Caco-2 (cell line): Measurements from ENCODE around the gene PGD. TPM values are rescaled to one million over a fixed set of nuclear protein-coding genes. Genes with fewer than 3 reads are reported as not detected.
A peak's percentile ranks its signal among the peaks of the same experiment; 100 is the strongest.
"Not testable (repeated sequence)": the region's sequence is repeated elsewhere in the genome, so short reads cannot be mapped to it uniquely, and the experiment has no call there.

Experiments used
- BruUV-seq: library from RNA; stranded (reverse); fragments of 400-500 nt; replicated peaks from 2 replicates; lab custom pipeline; 2021; lab: Mats Ljungman, UMichigan
- CTCF ChIA-PET: fragments of 300-600 bp; sonication (Branson Sonifier 250); formaldehyde crosslinking; loops from one replicate; lab custom pipeline; 2022; ENCODE audit warnings: antibody characterized with exemption; lab: Charles Lee
- POLR2A ChIA-PET: fragments of 300-600 bp; sonication (Branson Sonifier 250); formaldehyde crosslinking; loops from one replicate; lab custom pipeline; 2022; ENCODE audit warnings: antibody characterized with exemption; lab: Charles Lee
- DNase-seq, 2 experiments: peaks; one replicate each; pipeline versions ENCODE4 v3.0.0 to v3.0.0-alpha.2; 2020 to 2022
- H3K27me3 ChIP-seq: replicated peaks from 2 replicates; pipeline ENCODE4 v1.6.0; 2011; ENCODE audit warnings: low read length; ENCODE audit not compliant: control insufficient read depth, insufficient read depth
- H3K36me3 ChIP-seq: 2 replicates; pipeline ENCODE4 v1.5.1; 2011; ENCODE audit warnings: low read length; ENCODE audit not compliant: control insufficient read depth, insufficient read depth
- H3K4me1 ChIP-seq: fragments of 250-450 bp; sonication (Bioruptor Pico); 2 replicates; pipeline ENCODE4 v1.5.1; 2020; ENCODE audit warnings: mild to moderate bottlenecking
- H3K4me3 ChIP-seq: 2 replicates; pipeline ENCODE4 v1.5.1; 2011; ENCODE audit warnings: low read depth, mild to moderate bottlenecking, control low read depth, low read length
- H3K9me3 ChIP-seq: fragments of 250-450 bp; sonication (Bioruptor Pico); 2 replicates; pipeline ENCODE4 v1.5.1; 2020; ENCODE audit warnings: mild to moderate bottlenecking, moderate library complexity
- H3K27ac Mint-ChIP-seq: one replicate; pipeline ENCODE4 v1.8.0; 2022; ENCODE audit warnings: mixed read lengths; ENCODE audit not compliant: unreplicated experiment
- H3K27me3 Mint-ChIP-seq: one replicate; pipeline ENCODE4 v1.8.0; 2022; ENCODE audit warnings: mixed read lengths; ENCODE audit not compliant: insufficient read depth, unreplicated experiment
- H3K36me3 Mint-ChIP-seq: one replicate; pipeline ENCODE4 v1.8.0; 2022; ENCODE audit warnings: mild to moderate bottlenecking, mixed read lengths; ENCODE audit not compliant: insufficient read depth, unreplicated experiment
- H3K4me1 Mint-ChIP-seq: one replicate; pipeline ENCODE4 v1.8.0; 2022; ENCODE audit warnings: low read depth, mixed read lengths; ENCODE audit not compliant: unreplicated experiment
- H3K4me3 Mint-ChIP-seq: one replicate; pipeline ENCODE4 v1.8.0; 2022; ENCODE audit warnings: mild to moderate bottlenecking, moderate library complexity, mixed read lengths; ENCODE audit not compliant: unreplicated experiment
- H3K9me3 Mint-ChIP-seq: one replicate; pipeline ENCODE4 v1.8.0; 2022; ENCODE audit warnings: mixed read lengths; ENCODE audit not compliant: unreplicated experiment
- intact Hi-C: fragments of 100-400 bp; cut with micrococcal nuclease; formaldehyde crosslinking; loops from one replicate; pipeline ENCODE4 v1.10.0; 2022; ENCODE audit not compliant: unreplicated experiment
- total RNA-seq: library from RNA; stranded (reverse); gene quantifications from 2 replicates; pipeline ENCODE4 v1.2.3, GENCODE V29; 2022
- TF ChIP-seq, protein P1 (sequence below), 2 experiments: fragments of 200-600 bp in 1 of 2; IDR thresholded peaks; 1 replicate in 1 of 2; 2 replicates in 1 of 2; pipeline versions ENCODE4 v1.5.1 to v1.8.0; 2011 to 2022; ENCODE audit warnings: antibody characterized with exemption in 1 of 2, control low read depth in 1 of 2, inconsistent platforms in 1 of 2, low read depth in 1 of 2, low read length in 1 of 2, mild to moderate bottlenecking in 1 of 2, moderate library complexity in 1 of 2; ENCODE audit not compliant: insufficient read depth in 1 of 2, severe bottlenecking in 1 of 2, unreplicated experiment in 1 of 2

PGD gene
- total RNA-seq, 1 experiment from 2014 or later, result 215 TPM

DNA sequence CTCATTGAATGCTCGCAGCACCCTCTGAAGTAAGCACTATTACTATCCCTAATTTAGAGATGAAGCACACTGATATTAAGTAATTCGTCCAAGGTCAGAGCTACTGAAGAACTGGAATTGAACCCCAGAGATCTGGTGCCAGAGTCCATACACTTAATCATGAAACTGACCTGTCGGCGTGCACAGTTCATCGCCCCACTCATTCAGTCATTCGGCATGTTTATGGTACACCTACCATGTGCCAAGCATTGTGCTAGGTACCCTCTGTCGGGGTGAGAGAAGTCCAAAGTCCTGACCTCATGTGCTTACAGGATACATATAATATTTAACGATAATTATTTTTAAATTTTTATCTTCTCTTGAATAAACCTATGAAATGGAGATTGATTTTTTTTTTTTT, 25.8 kb downstream of the PGD start:
- Histone ChIP-seq H3K36me3 (no peaks in the 10 kb centered on the region; the same call in 1 of the 2 replicates), H3K9me3 (no peaks in the 10 kb centered on the region), H3K4me1 (peaks cover 21% of the 10 kb centered on the region), H3K4me3 (no peak overlapping the region), H3K27me3 (no peaks in the 10 kb centered on the region)
- H3K4me3 Mint-ChIP-seq, result no peak overlapping the region
- H3K9me3 Mint-ChIP-seq, result no peaks in the 10 kb centered on the region
- intact Hi-C loops, result loop anchor here (5.0 kb wide), 1 partner anchor 472 kb away; no protein-coding TSS in a partner anchor
- peaks cover 20% of the 10 kb centered on the region for H3K36me3 Mint-ChIP-seq
- H3K4me1 Mint-ChIP-seq, result peaks cover 11% of the 10 kb centered on the region
- ChIA-PET POLR2A (no interaction called here), CTCF (no interaction called here)
- H3K27ac Mint-ChIP-seq, result no peak overlapping the region
- H3K27me3 Mint-ChIP-seq, result no peaks in the 10 kb centered on the region
- no peak for DNase-seq
- TF ChIP-seq, protein P1, sequence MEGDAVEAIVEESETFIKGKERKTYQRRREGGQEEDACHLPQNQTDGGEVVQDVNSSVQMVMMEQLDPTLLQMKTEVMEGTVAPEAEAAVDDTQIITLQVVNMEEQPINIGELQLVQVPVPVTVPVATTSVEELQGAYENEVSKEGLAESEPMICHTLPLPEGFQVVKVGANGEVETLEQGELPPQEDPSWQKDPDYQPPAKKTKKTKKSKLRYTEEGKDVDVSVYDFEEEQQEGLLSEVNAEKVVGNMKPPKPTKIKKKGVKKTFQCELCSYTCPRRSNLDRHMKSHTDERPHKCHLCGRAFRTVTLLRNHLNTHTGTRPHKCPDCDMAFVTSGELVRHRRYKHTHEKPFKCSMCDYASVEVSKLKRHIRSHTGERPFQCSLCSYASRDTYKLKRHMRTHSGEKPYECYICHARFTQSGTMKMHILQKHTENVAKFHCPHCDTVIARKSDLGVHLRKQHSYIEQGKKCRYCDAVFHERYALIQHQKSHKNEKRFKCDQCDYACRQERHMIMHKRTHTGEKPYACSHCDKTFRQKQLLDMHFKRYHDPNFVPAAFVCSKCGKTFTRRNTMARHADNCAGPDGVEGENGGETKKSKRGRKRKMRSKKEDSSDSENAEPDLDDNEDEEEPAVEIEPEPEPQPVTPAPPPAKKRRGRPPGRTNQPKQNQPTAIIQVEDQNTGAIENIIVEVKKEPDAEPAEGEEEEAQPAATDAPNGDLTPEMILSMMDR (IDR thresholded peaks at IDR 0.05; ENCODE audit: insufficient read depth in 1 of 2, low read depth in 1 of 2, low read length in 1 of 2, severe bottlenecking in 1 of 2, unreplicated experiment in 1 of 2), result no peak
- no TSS peak for BruUV-seq

DNA sequence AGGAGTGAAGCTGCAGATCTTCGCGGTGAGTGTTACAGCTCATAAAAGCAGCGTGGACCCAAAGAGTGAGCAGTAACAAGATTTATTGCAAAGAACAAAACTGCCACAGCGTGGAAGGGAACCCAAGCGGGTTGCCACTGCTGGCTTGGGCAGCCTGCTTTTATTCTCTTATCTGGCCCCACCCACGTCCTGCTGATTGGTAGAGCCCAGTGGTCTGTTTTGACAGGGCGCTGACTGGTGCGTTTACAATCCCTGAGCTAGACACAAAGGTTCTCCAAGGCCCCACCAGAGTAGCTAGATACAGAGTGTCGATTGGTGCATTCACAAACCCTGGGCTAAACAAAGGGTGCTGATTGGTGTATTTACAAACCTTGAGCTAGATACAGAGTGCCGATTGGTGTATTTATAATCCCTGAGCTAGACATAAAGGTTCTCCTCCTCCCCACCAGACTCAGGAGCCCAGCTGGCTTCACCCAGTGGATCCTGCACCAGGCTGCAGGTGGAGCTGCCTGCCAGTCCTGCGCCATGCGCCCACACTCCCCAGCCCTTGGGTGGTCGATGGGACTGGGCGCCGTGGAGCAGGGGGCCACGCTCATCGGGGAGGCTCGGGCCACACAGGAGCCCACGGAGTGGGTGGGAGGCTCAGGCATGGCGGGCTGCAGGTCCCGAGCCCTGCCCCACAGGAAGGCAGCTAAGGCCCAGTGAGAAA, 27.1 kb downstream of the PGD start:
- Mint-ChIP-seq H3K36me3 (peaks cover 14% of the 10 kb centered on the region), H3K27ac (peak overlapping the region; percentile 25), H3K4me1 (peaks cover 11% of the 10 kb centered on the region)
- CTCF ChIA-PET, H3K36me3 ChIP-seq, H3K9me3 ChIP-seq, H3K27me3 ChIP-seq, BruUV-seq, H3K4me3 ChIP-seq, DNase-seq, H3K27me3 Mint-ChIP-seq, POLR2A ChIA-PET, H3K9me3 Mint-ChIP-seq, H3K4me3 Mint-ChIP-seq: not testable (repeated sequence)
- H3K4me1 ChIP-seq, result peaks cover 25% of the 10 kb centered on the region
- intact Hi-C loops, result loop anchor here (5.0 kb wide), 1 partner anchor 474 kb away; no protein-coding TSS in a partner anchor

DNA sequence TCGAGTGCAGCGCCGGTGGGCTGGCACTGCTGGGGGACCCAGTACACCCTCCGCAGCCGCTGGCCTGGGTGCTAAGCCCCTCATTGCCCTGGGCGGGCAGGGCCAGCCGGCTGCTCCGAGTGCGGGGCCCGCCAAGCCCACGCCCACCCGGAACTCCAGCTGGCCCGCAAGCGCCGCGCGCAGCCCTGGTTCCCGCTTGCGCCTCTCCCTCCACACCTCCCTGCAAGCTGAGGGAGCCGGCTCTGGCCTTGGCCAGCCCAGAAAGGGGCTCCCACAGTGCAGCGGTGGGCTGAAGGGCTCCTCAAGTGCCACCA, 27.6 kb downstream of the PGD start:
- H3K36me3 ChIP-seq, POLR2A ChIA-PET, H3K4me3 Mint-ChIP-seq, H3K9me3 ChIP-seq, BruUV-seq, H3K27ac Mint-ChIP-seq, DNase-seq, H3K36me3 Mint-ChIP-seq, H3K4me3 ChIP-seq, H3K27me3 ChIP-seq, H3K27me3 Mint-ChIP-seq, CTCF ChIA-PET, H3K9me3 Mint-ChIP-seq: not testable (repeated sequence)
- peaks cover 11% of the 10 kb centered on the region for H3K4me1 Mint-ChIP-seq
- intact Hi-C loops, result loop anchor here (5.0 kb wide), 1 partner anchor 474 kb away; no protein-coding TSS in a partner anchor
- H3K4me1 ChIP-seq, result peaks cover 25% of the 10 kb centered on the region

DNA sequence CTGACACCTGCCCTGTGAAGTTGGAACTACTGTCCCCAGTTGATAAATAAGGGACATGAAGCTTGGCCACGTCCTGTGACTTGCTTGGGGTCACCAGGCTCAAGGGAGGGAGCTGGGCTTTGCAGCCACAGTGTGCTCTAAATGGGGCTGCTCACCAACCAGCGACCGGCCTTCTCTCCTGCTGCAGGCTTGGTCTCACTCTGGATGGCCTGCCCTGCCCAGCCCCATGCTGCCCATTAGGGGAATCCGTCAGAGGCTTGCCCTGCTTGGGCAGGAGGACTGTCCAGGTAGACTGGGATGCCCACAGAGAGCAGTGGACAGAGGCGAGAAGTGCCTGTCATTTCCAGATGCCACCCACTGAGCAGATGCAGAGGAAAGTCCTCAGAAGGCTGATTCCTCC, 30.1 kb downstream of the PGD start:
- no peaks in the 10 kb centered on the region for H3K9me3 ChIP-seq
- H3K27me3 ChIP-seq, result no peaks in the 10 kb centered on the region
- Mint-ChIP-seq H3K4me3 (peak overlapping the region; percentile 96), H3K36me3 (peaks cover 7% of the 10 kb centered on the region), H3K27me3 (no peaks in the 10 kb centered on the region), H3K27ac (no peak overlapping the region), H3K9me3 (no peaks in the 10 kb centered on the region), H3K4me1 (peaks cover 11% of the 10 kb centered on the region)
- intact Hi-C loops, result loop anchor here (1.0 to 5.0 kb wide), 4 partner anchors 30 to 477 kb away; partner anchors contain the start of gene PGD
- H3K4me3 ChIP-seq, result no peak overlapping the region
- TF ChIP-seq, protein P1 (IDR thresholded peaks at IDR 0.05; ENCODE audit: insufficient read depth in 1 of 2, low read depth in 1 of 2, low read length in 1 of 2, severe bottlenecking in 1 of 2, unreplicated experiment in 1 of 2), result no peak
- H3K36me3 ChIP-seq, result no peaks in the 10 kb centered on the region; the same call in 1 of the 2 replicates
- CTCF ChIA-PET, result interaction anchor here (0.9 to 2.7 kb wide), 2 partner anchors 51 to 65 kb away, joined by 3 to 23 read pairs; no protein-coding TSS in a partner anchor
- no peak for DNase-seq
- H3K4me1 ChIP-seq, result peaks cover 25% of the 10 kb centered on the region
- POLR2A ChIA-PET, result no interaction called here
- BruUV-seq, result no TSS peak
